Erythroblast (primary cell): ENCODE measurements around the gene PRKG1.

ENCODE experiments used
- DNase-seq, 2 experiments: peaks; one replicate each; lab custom pipeline; 2025; lab: John Stamatoyannopoulos, UW
- GATA1 ChIP-seq: IDR thresholded peaks from 2 replicates; pipeline ENCODE4 v1.6.1; 2011; ENCODE audit warnings: low read depth, mild to moderate bottlenecking, control low read depth, low read length, moderate library complexity
- POLR2A ChIP-seq: IDR thresholded peaks from 2 replicates; pipeline ENCODE4 v1.6.1; 2011; ENCODE audit warnings: mild to moderate bottlenecking, low read length

Gene PRKG1

GRCh38 chr10:51285601-51286000 lies 211.3 kb downstream of the PRKG1 start:
- TF ChIP-seq POLR2A (no peak), GATA1 (no peak)

DNA sequence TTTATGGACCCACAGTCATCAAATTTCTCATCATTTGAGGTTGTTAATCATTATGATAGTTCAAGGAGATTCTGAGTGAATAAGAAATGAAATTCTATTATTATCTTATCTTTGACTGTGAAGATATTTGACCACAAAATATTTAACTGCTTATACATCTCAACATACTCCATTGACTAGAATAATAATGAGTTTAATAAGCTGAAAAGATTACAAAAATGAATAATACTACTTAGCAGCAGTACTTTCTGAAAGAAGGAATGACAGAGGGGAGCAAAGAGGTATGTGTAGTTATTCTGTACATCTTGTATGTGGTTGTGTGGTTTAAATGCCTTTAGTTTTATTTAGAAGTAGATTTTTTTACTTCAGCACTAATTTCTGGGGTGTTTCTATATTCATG lies 214.2 kb downstream of the PRKG1 start:
- no peak for DNase-seq
- TF ChIP-seq GATA1 (no peak), POLR2A (no peak)

More at GRCh38 chr10:51285601-51286000, 211.3 kb downstream of the PRKG1 start:
- DNase-seq = no peak

GRCh38 chr10:51289519-51289918 lies 215.2 kb downstream of the PRKG1 start:
- TF ChIP-seq GATA1 (no peak), POLR2A (no peak)
- DNase-seq = no peak

DNA sequence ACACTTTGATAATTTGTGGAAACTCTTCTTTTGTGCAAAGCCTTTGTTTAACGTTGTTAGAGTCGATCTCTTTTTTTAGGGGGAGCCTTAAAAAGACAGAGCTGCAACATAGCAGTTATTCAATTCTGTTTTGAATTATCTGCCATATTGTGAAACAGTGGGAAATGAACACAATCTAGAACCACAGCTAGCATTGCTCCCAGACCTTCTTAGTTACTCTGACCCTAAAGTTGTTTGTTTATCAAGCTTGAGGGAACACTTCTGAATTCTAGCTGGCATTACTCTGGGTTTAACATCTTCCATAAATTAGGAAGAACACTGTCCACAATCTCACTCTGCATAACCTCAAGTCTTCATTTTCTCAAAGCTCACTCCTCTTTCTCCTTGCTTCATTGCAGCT lies 217.7 kb downstream of the PRKG1 start:
- DNase-seq = no peak
- TF ChIP-seq POLR2A (no peak), GATA1 (no peak)

GRCh38 chr10:51297438-51297837 lies 223.2 kb downstream of the PRKG1 start:
- no peak for DNase-seq
- TF ChIP-seq GATA1 (no peak), POLR2A (no peak)

- no peak for DNase-seq
- TF ChIP-seq POLR2A = no peak
- TF ChIP-seq GATA1 = no peak
Observed at GRCh38 chr10:51300617-51301304, 226.5 kb downstream of the PRKG1 start.

DNA sequence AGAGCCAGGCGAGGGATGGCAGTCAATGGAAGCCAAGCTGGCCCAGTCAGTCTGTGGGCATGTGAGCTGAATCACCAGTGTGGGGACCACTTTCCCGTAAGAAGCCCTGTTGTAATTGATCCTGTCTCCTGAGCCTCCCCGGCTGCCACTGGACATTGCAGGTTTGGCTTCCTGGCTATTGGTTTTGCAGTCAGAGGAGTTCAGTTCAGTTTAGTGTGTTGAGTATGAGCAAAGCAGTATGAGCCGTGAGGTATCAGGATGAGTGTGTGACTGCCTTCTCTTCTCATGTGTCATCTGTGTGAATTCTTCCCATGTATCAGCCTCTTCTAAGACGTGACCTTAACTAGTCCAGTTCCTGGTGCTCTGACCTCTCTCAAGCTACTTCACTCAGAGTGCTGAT lies 227.4 kb downstream of the PRKG1 start:
- no peak for TF ChIP-seq GATA1
- TF ChIP-seq POLR2A = no peak

DNA sequence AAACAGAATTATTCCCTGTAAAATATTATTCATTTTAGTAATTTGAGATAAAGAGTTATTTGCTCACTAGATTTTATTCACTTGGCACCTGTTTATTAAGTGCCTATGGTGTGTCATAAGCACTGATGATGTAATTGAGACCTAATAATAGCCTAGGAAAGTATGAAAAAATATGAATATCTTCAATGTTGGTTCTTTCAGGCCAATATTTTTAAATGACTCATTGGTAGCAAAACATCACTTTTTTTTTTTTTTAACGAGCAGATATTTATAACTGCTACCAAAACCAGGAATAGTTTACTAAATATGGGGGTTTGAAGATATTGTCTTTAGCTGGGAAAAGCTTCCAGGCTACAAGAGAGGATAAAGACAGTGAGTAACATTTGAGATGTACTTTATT lies 228.0 kb downstream of the PRKG1 start:
- no peak for TF ChIP-seq POLR2A
- no peak for TF ChIP-seq GATA1
- no peak for DNase-seq

More for the DNA sequence above, 227.4 kb downstream of the PRKG1 start:
- DNase-seq = no peak

GRCh38 chr10:51308116-51308515 lies 233.8 kb downstream of the PRKG1 start:
- no peak for DNase-seq
- TF ChIP-seq POLR2A = no peak

DNA sequence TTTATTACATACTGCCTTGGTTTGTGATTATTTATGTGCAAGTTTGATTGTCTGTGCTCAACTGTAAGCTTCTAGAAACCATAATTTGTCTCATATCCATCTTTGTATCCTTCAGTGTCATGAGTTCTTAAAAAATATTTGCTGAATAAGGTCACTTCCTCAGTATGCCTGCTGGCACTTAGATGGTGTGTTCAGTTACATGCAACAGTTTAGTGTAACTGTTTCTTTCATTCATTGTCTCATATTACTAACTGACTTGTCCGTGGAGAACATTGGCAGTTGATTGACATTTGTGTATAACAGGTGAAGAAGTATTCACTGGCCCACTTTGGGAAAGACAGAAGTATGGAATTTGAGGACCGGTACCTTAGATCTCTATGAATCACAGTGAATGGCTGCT lies 236.9 kb downstream of the PRKG1 start:
- no peak for DNase-seq
- TF ChIP-seq GATA1 (no peak), POLR2A (no peak)

GRCh38 chr10:51312817-51313216 lies 238.5 kb downstream of the PRKG1 start:
- no peak for DNase-seq
- TF ChIP-seq POLR2A (no peak), GATA1 (no peak)

DNA sequence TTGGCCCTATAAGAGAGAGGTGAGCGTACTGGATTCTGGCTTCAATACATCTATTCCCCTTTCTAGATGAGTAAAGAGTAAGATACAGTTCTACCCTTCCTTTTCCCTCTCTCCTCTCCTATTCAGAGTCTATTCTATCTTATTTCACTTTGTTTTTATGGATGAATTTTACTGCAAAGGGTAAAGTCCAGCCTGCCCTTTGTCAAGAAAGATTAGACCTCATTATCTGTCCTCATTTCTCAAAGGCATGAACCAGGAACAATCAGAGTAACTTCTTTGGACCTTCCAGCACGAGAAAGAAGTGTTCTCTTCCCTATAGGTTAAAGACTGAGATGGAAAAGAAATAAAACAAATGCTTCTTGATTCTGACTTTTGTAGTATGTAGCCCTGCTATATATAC lies 239.0 kb downstream of the PRKG1 start:
- TF ChIP-seq GATA1 = no peak
- no peak for TF ChIP-seq POLR2A

GRCh38 chr10:51313773-51314478 lies 239.6 kb downstream of the PRKG1 start:
- no peak for TF ChIP-seq POLR2A
- TF ChIP-seq GATA1 = no peak
- no peak for DNase-seq

More for the DNA sequence above, 239.0 kb downstream of the PRKG1 start:
- no peak for DNase-seq

DNA sequence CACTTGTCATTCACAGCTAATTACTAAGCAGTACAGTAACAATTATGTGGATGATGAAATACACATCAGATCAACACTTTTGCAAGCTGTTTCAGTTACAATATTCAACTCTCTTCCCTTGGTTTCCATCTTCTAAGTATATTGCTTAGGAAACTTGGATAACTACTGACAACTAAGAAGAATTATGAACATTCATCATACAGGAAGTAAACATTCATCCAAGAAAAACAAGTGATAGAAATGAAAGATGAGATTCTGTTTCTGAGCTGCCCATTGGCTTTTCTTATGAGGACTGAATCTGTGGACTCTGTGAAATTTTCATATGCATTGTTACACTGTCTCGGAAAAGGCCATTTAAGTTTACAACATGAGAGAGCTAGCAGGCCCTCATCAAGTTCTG lies 240.2 kb downstream of the PRKG1 start:
- no peak for DNase-seq
- TF ChIP-seq GATA1 (no peak), POLR2A (no peak)
